Activated B cell treated with CpG ODN at 0.5 μM for 24 hours (primary cell): ENCODE measurements around the gene GTPBP3. TPM values are rescaled to one million over a fixed set of nuclear protein-coding genes. Genes with fewer than 3 reads are reported as not detected.
"Not testable (repeated sequence)": the region's sequence is repeated elsewhere in the genome, so short reads cannot be mapped to it uniquely, and the experiment has no call there.

Experiments
- ATAC-seq: fragments of 200-7000 bp; cut with Tn5 transposase; one replicate; pipeline ENCODE4 v1.10.0; 2021; ENCODE audit warnings: low read depth, mild to moderate bottlenecking, moderate library complexity
- CTCF ChIA-PET: fragments of 350-600 bp; sonication (Branson Sonifier 250); formaldehyde crosslinking; loops from one replicate; lab custom pipeline; 2021; ENCODE audit warnings: antibody characterized with exemption; lab: Charles Lee
- POLR2A ChIA-PET: fragments of 350-600 bp; sonication (Branson Sonifier 250); formaldehyde crosslinking; loops from one replicate; lab custom pipeline; 2021; ENCODE audit warnings: antibody characterized with exemption; lab: Charles Lee
- DNase-seq: peaks from one replicate; pipeline ENCODE4 v3.0.0; 2022
- H3K27ac Mint-ChIP-seq: one replicate; pipeline ENCODE4 v1.8.0; 2020; ENCODE audit warnings: mixed read lengths
- H3K27me3 Mint-ChIP-seq: one replicate; pipeline ENCODE4 v1.8.0; 2021; ENCODE audit warnings: mixed read lengths
- H3K36me3 Mint-ChIP-seq: one replicate; pipeline ENCODE4 v1.8.0; 2021; ENCODE audit warnings: low read depth, mixed read lengths
- H3K4me1 Mint-ChIP-seq: one replicate; pipeline ENCODE4 v1.8.0; 2021; ENCODE audit warnings: mixed read lengths
- H3K4me3 Mint-ChIP-seq: one replicate; pipeline ENCODE4 v1.8.0; 2020; ENCODE audit warnings: mild to moderate bottlenecking, mixed read lengths
- H3K9me3 Mint-ChIP-seq: one replicate; pipeline ENCODE4 v1.8.0; 2020; ENCODE audit warnings: mixed read lengths
- intact Hi-C: fragments of 100-400 bp; cut with micrococcal nuclease; formaldehyde crosslinking; loops from one replicate; pipeline ENCODE4 v1.15.1; 2024
- total RNA-seq: library from RNA; stranded (reverse); gene quantifications from 2 replicates; pipeline ENCODE4 v1.2.3, GENCODE V29; 2022
- TF ChIP-seq, protein P1 (sequence below): fragments of 200-600 bp; IDR thresholded peaks from one replicate; pipeline ENCODE4 v1.8.0; 2022; ENCODE audit warnings: antibody characterized with exemption, mild to moderate bottlenecking

The GTPBP3 gene
- total RNA-seq, 1 donor from 2014 or later, result 40.2 TPM

DNA sequence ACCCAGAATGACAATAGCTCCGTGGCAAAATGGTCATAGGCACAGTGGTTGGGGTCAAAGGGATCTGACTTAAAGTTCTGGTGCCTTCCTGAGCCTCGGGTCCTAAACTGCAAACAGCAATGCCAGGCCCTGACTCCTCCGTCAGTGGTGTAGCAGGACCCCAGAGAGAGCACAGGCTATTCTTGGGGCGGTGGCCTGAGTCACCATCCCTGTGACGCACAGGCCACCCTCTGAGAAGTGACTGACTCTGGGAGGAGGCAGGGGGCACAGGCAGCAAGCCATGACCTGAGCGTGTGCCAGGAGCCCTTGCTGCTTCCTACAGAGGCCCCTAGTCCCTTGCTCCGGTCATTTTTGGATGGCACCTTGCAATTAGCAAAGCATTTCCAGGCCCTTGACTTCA, 21.0 kb downstream of the GTPBP3 start:
- Mint-ChIP-seq H3K27ac (no peak overlapping the region), H3K36me3 (no peaks in the 10 kb centered on the region), H3K4me3 (no peak overlapping the region), H3K9me3 (no peaks in the 10 kb centered on the region), H3K27me3 (peaks cover 18% of the 10 kb centered on the region), H3K4me1 (no peaks in the 10 kb centered on the region)
- DNase-seq (no peak), ATAC-seq (no peak)
- intact Hi-C loops, result no loop called here
- TF ChIP-seq, protein P1, sequence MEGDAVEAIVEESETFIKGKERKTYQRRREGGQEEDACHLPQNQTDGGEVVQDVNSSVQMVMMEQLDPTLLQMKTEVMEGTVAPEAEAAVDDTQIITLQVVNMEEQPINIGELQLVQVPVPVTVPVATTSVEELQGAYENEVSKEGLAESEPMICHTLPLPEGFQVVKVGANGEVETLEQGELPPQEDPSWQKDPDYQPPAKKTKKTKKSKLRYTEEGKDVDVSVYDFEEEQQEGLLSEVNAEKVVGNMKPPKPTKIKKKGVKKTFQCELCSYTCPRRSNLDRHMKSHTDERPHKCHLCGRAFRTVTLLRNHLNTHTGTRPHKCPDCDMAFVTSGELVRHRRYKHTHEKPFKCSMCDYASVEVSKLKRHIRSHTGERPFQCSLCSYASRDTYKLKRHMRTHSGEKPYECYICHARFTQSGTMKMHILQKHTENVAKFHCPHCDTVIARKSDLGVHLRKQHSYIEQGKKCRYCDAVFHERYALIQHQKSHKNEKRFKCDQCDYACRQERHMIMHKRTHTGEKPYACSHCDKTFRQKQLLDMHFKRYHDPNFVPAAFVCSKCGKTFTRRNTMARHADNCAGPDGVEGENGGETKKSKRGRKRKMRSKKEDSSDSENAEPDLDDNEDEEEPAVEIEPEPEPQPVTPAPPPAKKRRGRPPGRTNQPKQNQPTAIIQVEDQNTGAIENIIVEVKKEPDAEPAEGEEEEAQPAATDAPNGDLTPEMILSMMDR, result no peak
- POLR2A ChIA-PET, result no interaction called here
- CTCF ChIA-PET, result no interaction called here

DNA sequence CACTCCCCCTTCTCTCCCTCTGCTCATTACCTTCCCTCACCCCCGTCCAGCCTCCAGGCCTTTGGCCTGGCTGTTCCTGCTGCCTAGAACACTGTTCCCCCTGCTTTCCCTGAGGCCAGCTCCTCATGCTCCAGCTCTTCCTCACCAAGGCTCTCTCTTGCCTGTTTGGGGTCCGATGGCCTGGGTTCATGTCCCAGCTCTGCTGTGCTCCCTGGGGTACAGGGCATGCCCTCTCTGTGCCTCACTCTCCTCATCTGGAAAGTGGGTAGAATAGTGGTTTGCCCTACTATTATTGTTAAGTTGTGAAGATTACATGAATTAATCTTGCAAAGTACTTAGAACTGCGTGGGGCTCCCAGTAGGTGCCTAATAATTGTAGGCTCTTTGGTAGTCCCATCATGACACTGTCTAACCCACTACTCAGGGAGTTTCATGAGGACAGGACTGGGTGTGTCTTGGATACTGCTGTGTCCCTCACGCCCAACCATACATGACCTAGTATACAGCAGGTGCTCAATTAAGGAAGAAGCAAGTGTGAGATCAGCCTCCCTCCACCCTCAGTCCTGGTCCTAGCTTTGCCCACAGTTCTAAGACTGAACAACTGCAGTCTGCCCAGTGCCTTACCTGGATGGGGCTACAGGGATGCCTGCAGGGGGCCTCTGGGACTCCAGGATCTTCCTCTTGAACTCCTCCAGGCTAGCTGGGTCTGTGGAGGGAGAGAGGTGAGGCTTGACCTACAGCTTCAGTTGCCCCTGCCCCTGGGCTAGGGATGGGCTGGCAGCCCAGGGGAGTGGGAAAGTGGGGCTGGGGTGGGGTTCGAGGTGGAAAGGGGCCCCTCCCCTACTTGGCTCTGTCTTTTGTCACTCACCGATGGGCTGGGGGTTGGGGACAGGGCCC, 22.8 kb downstream of the GTPBP3 start:
- no peaks in the 10 kb centered on the region for H3K9me3 Mint-ChIP-seq
- ATAC-seq (no peak), DNase-seq (no peak)
- peaks cover 19% of the 10 kb centered on the region for H3K27me3 Mint-ChIP-seq
- no peaks in the 10 kb centered on the region for H3K4me1 Mint-ChIP-seq
- no peak overlapping the region for H3K27ac Mint-ChIP-seq
- ChIA-PET POLR2A (interaction anchor here (0.6 kb wide), 1 partner anchor 43 kb away, joined by 3 read pairs; no protein-coding TSS in a partner anchor), CTCF (no interaction called here)
- no peak overlapping the region for H3K4me3 Mint-ChIP-seq
- TF ChIP-seq, protein P1, result no peak
- no peaks in the 10 kb centered on the region for H3K36me3 Mint-ChIP-seq
- intact Hi-C loops, result no loop called here

DNA sequence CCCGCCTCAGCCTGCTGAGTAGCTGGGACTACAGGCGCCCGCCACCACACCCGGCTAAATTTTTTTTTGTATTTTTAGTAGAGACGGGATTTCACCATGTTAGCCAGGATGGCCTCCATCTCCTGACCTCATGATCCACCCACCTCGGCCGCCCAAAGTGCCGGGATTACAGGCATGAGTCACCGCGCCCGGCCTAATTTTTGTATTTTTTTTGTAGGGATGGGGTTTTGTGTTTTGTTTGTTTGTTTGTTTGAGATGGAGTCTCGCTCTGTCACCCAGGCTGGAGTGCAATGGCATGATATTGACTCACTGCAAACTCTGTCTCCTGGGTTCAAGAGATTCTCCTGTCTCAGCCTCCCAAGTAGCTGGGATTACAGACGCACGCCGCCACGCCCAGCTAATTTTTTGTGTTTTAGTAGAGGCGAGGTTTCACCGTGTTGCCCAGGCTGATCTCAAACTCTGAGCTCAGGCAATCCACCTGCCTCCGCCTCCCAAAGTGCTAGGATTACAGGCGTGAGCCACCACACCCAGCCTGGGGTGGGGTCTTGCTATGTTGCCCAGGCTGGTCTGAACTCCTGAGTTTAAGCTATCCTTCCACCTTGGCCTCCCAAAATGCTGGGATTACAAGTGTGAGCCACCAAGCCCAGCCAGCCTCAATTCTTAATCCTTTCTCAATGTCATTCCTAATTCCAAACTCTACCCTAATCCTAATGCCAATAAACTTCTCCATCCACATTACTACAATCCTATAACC, 26.7 kb downstream of the GTPBP3 start:
- H3K27ac Mint-ChIP-seq, H3K9me3 Mint-ChIP-seq, ATAC-seq, intact Hi-C loops, POLR2A ChIA-PET, H3K4me3 Mint-ChIP-seq, CTCF ChIA-PET, DNase-seq, H3K4me1 Mint-ChIP-seq, H3K36me3 Mint-ChIP-seq: not testable (repeated sequence)
- peaks cover 29% of the 10 kb centered on the region for H3K27me3 Mint-ChIP-seq

DNA sequence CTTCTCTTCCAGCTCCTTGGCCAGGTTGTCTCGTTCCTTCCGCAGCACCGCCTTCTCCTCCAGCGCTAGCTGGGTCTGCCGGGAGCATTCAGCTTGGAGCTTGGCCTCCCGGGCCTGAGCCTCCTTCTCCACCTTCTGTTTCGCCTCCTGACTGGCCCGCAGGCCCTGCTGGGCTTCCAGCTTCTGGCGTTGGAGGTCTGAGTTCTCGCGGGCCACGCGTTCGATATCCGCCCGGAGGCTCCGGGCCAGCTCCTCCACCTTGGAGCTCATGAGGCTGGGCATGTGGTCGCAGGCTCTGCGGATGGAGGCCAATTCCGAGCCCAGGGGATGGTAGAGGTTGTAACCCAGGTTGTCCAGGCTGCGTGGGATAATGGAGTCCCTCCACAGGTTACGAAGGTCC, 28.0 kb downstream of the GTPBP3 start:
- H3K9me3 Mint-ChIP-seq, result peaks cover 2% of the 10 kb centered on the region

DNA sequence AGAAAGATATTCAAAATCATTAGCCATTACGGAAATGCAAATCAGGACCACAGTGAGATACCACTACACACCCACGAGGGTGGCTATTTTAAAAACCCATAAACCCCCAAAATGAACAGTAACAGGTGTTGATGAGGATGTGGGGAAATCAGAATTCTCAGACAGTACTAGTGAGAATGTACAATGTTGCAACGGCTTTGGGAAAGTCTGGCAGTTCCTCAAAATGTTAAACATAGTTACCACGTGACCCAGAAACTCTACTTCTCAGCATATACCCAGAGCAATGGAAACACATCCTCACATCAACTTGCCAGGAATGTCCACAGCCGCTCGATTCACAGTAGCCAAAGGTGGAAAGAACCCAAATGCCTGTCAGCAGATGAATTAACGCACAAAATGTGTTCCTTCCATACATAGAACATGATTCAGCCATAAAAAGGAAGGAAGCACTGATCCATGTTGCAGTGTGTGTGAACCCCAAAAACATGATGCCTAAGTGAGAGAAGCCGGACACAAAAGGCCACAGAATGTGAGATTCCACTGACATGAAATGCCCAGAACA, 32.8 kb downstream of the GTPBP3 start:
- Mint-ChIP-seq H3K4me1 (peaks cover 21% of the 10 kb centered on the region), H3K27ac (peak overlapping the region; percentile 65), H3K4me3 (peak overlapping the region; percentile 36), H3K27me3 (peaks cover 13% of the 10 kb centered on the region), H3K9me3 (peaks cover 2% of the 10 kb centered on the region), H3K36me3 (no peaks in the 10 kb centered on the region)
- intact Hi-C loops, result no loop called here
- CTCF ChIA-PET, result interaction anchor here (1.0 kb wide), 1 partner anchor 19 kb away, joined by 3 read pairs; no protein-coding TSS in a partner anchor
- TF ChIP-seq, protein P1, result no peak
- POLR2A ChIA-PET, result interaction anchor here (0.6 to 0.7 kb wide), 2 partner anchors 23 to 1046 kb away, joined by 3 to 7 read pairs; no protein-coding TSS in a partner anchor
- DNase-seq (no peak), ATAC-seq (peak; percentile 92)

More for the DNA sequence above, 28.0 kb downstream of the GTPBP3 start:
- DNase-seq, result no peak
- TF ChIP-seq, protein P1, result no peak
- Mint-ChIP-seq H3K36me3 (no peaks in the 10 kb centered on the region), H3K4me3 (no peak overlapping the region), H3K4me1 (peaks cover 15% of the 10 kb centered on the region), H3K27me3 (peaks cover 25% of the 10 kb centered on the region), H3K27ac (no peak overlapping the region)
- ChIA-PET POLR2A (interaction anchor here (1.6 kb wide), 1 partner anchor 10 kb away, joined by 3 read pairs; no protein-coding TSS in a partner anchor), CTCF (interaction anchor here (0.8 to 1.1 kb wide), 2 partner anchors 21 to 23 kb away, joined by 3 read pairs; no protein-coding TSS in a partner anchor)
- no peak for ATAC-seq
- intact Hi-C loops, result no loop called here
